Neural cell (in vitro differentiated cells): Measurements from ENCODE around the gene MYO1D. TPM values are rescaled to one million over a fixed set of nuclear protein-coding genes. Genes with fewer than 3 reads are reported as not detected.

Experiments used
- H2AFZ ChIP-seq: fragments of 200-600, 300-800 bp; sonication (generic), shearing (Covaris generic); 2 replicates; pipeline ENCODE4 v1.6.0; 2014; ENCODE audit warnings: low read depth, mild to moderate bottlenecking, antibody characterized with exemption, low read length, moderate library complexity
- H3F3A ChIP-seq: fragments of 200-600 bp; shearing (Covaris generic); 2 replicates; pipeline ENCODE4 v1.6.1; 2016; ENCODE audit warnings: mild to moderate bottlenecking, moderate library complexity, mixed read lengths, antibody characterized with exemption, low read length; ENCODE audit not compliant: insufficient read depth, poor library complexity, severe bottlenecking
- H3K27ac ChIP-seq: fragments of 200-600, 300-800 bp; sonication (generic), shearing (Covaris generic); 2 replicates; pipeline ENCODE4 v1.5.1; 2014; ENCODE audit warnings: mild to moderate bottlenecking, low read length, moderate library complexity
- H3K27me3 ChIP-seq: fragments of 300-800, 200-600 bp; sonication (generic), shearing (Covaris generic); 2 replicates; pipeline ENCODE4 v1.6.0; 2014; ENCODE audit warnings: mild to moderate bottlenecking, low read depth, low read length, moderate library complexity; ENCODE audit not compliant: insufficient read depth
- H3K36me3 ChIP-seq: fragments of 300-800, 200-600 bp; sonication (generic), shearing (Covaris generic); 2 replicates; pipeline ENCODE4 v1.5.1; 2014; ENCODE audit warnings: mild to moderate bottlenecking, antibody characterized with exemption, low read length, moderate library complexity; ENCODE audit not compliant: insufficient read depth
- H3K4me2 ChIP-seq: fragments of 300-800, 200-600 bp; sonication (generic), shearing (Covaris generic); 2 replicates; pipeline ENCODE4 v1.6.0; 2014; ENCODE audit warnings: mild to moderate bottlenecking, low read length
- H3K4me3 ChIP-seq: fragments of 300-800, 200-600 bp; sonication (generic), shearing (Covaris generic); 2 replicates; pipeline ENCODE4 v1.5.1; 2014; ENCODE audit warnings: mild to moderate bottlenecking, low read length, moderate library complexity
- H3K79me2 ChIP-seq: fragments of 200-600 bp; shearing (Covaris generic); replicated peaks from 2 replicates; pipeline ENCODE4 v1.6.0; 2014; ENCODE audit warnings: mild to moderate bottlenecking, low read length, moderate library complexity; ENCODE audit not compliant: insufficient read depth
- H3K9ac ChIP-seq: fragments of 300-800, 200-600 bp; sonication (generic), shearing (Covaris generic); 2 replicates; pipeline ENCODE4 v1.6.1; 2016; ENCODE audit warnings: mild to moderate bottlenecking, low read length, mixed read lengths
- H3K9me2 ChIP-seq: fragments of 200-600 bp; shearing (Covaris generic); 2 replicates; pipeline ENCODE4 v1.6.1; 2016; ENCODE audit warnings: mild to moderate bottlenecking, low read length, mixed read lengths; ENCODE audit not compliant: insufficient read depth
- H3K9me3 ChIP-seq: fragments of 200-600, 300-800 bp; sonication (generic), shearing (Covaris generic); 2 replicates; pipeline ENCODE4 v1.6.1; 2016; ENCODE audit warnings: mild to moderate bottlenecking, mixed run types, low read length, moderate library complexity, mixed read lengths
- H4K20me1 ChIP-seq: fragments of 200-600 bp; shearing (Covaris generic); 2 replicates; pipeline ENCODE4 v1.6.1; 2016; ENCODE audit warnings: mild to moderate bottlenecking, mixed run types; ENCODE audit not compliant: insufficient read depth
- CTCF ChIP-seq: fragments of 450-650 bp; IDR thresholded peaks from 2 replicates; pipeline ENCODE4 v1.5.1; 2014; ENCODE audit warnings: antibody characterized with exemption, mild to moderate bottlenecking, moderate library complexity; ENCODE audit not compliant: poor library complexity, severe bottlenecking
- EP300 ChIP-seq: fragments of 450-650 bp; conservative IDR thresholded peaks from 2 replicates; pipeline ENCODE4 v1.6.1; 2014; ENCODE audit warnings: antibody characterized with exemption, mild to moderate bottlenecking, moderate library complexity; ENCODE audit not compliant: poor library complexity, severe bottlenecking
- EZH2 ChIP-seq: fragments of 200-600, 300-800 bp; shearing (Covaris generic), sonication (generic); IDR thresholded peaks from 2 replicates; pipeline ENCODE4 v1.6.1; 2014; ENCODE audit warnings: antibody characterized with exemption, low read length, borderline replicate concordance, mild to moderate bottlenecking; ENCODE audit not compliant: insufficient read depth, poor library complexity, severe bottlenecking
- MXI1 ChIP-seq: fragments of 450-650 bp; conservative IDR thresholded peaks from 2 replicates; pipeline ENCODE4 v1.6.1; 2014; ENCODE audit warnings: antibody characterized with exemption, mild to moderate bottlenecking; ENCODE audit not compliant: poor library complexity, severe bottlenecking
- POLR2AphosphoS5 ChIP-seq: IDR thresholded peaks from 2 replicates; pipeline ENCODE4 v1.6.1; 2012
- RAD21 ChIP-seq: fragments of 450-650 bp; conservative IDR thresholded peaks from 2 replicates; pipeline ENCODE4 v1.6.1; 2014; ENCODE audit warnings: antibody characterized with exemption, mild to moderate bottlenecking, moderate library complexity
- REST ChIP-seq: IDR thresholded peaks from 2 replicates; pipeline ENCODE4 v1.6.1; 2012; ENCODE audit warnings: borderline replicate concordance
- SMC3 ChIP-seq: fragments of 450-650 bp; conservative IDR thresholded peaks from 2 replicates; pipeline ENCODE4 v1.6.1; 2014; ENCODE audit warnings: antibody characterized with exemption, mild to moderate bottlenecking, moderate library complexity; ENCODE audit not compliant: poor library complexity
- TAF1 ChIP-seq: IDR thresholded peaks from 2 replicates; pipeline ENCODE4 v1.6.1; 2012; ENCODE audit warnings: low read depth
- polyA plus RNA-seq: library from polyadenylated mRNA; depleted of rRNA; stranded (reverse); fragments of >200 nt; gene quantifications from 2 replicates; pipeline ENCODE4 v1.2.3, GENCODE V29; 2014

The MYO1D gene
- polyA plus RNA-seq, 1 donor from 2014 or later, result 10.7 TPM

DNA sequence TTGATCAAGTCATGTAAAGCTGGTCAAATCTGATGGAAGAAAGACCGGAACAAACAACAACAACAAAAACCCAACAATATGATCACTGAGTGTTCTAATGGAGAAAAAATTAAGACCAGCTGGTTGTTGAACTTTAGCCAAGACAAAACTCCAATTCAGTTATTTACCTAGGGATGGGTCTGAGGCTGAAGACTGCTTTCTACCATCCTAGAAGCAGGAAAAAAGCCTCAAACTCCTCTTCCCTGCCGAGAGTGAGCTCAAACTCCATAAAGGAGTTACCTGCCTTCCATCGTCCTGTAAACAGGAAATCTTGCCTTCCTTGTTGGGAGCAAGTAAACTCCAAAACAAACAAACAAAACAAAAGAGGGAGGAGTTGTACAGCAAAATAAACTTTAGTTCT lies 28.0 kb upstream of the MYO1D start:
- Histone ChIP-seq H3K9ac (no peak overlapping the region), H3K79me2 (no peaks in the 10 kb centered on the region), H3K4me3 (no peak overlapping the region), H3K9me2 (no peaks in the 10 kb centered on the region), H4K20me1 (no peaks in the 10 kb centered on the region), H3K36me3 (no peaks in the 10 kb centered on the region), H3F3A (no peaks in the 10 kb centered on the region), H3K27ac (no peak overlapping the region), H3K27me3 (no peaks in the 10 kb centered on the region), H3K4me2 (no peak overlapping the region), H3K9me3 (no peaks in the 10 kb centered on the region), H2AFZ (no peak overlapping the region)
- TF ChIP-seq RAD21 (no peak), TAF1 (no peak), SMC3 (no peak), EZH2 (no peak), EP300 (no peak), POLR2AphosphoS5 (no peak), MXI1 (no peak), REST (no peak)

DNA sequence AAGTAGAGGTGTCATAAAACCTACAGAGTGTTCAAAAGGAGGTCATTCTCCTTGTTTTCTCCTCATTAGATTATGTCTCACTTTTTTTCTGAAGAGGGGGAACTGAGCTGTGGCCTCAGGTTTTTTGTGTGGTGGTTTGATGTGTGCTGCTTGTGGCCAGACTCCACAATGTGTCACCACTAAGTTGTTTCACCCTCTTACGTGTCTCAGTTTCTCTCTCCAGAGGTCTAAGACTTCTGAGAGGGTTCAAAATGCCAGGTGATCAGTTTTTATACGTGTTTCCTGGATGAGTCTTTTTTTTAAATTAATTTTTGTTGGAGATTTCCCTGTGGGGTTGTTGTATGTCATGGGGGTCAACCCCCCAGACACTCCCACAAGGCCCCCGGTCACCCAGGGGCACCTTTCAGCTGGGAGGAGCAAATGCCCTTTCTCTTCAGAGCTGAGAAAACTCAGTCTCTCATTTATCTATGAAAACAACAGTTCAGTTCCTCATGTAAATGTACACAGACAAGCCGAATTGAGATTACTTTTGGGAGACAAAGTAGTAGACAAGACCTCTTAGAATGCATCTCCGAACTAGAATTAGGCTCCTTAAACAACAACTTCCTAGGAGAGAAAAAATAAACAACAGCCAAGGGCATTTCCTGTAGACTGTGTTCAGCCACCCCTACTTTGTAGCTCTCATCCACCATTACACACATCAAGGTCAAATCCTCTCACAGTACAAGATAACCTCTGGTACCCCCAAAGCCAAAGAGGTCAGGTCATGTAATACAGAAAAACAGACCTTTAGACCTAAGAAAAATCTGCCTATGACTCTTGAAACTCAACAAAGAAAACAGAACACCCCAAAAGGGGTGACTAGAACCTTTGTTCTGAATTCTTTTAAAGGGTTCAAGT lies 27.1 kb upstream of the MYO1D start:
- Histone ChIP-seq H3K9me2 (no peaks in the 10 kb centered on the region), H4K20me1 (no peaks in the 10 kb centered on the region), H3K4me2 (no peak overlapping the region), H3K27ac (no peak overlapping the region), H3K79me2 (no peaks in the 10 kb centered on the region), H3K4me3 (no peak overlapping the region), H2AFZ (no peak overlapping the region), H3F3A (no peaks in the 10 kb centered on the region), H3K36me3 (no peaks in the 10 kb centered on the region), H3K9ac (no peak overlapping the region), H3K9me3 (no peaks in the 10 kb centered on the region), H3K27me3 (no peaks in the 10 kb centered on the region)
- TF ChIP-seq EZH2, result no peak
- no peak for TF ChIP-seq SMC3
- TF ChIP-seq EP300, result no peak

- H3K4me2 ChIP-seq, result no peak overlapping the region
- no peak overlapping the region for H2AFZ ChIP-seq
- no peak overlapping the region for H3K27ac ChIP-seq
- no peaks in the 10 kb centered on the region for H3F3A ChIP-seq
- no peaks in the 10 kb centered on the region for H4K20me1 ChIP-seq
- H3K9me3 ChIP-seq, result no peaks in the 10 kb centered on the region
- no peaks in the 10 kb centered on the region for H3K27me3 ChIP-seq
- no peak for TF ChIP-seq POLR2AphosphoS5
- TF ChIP-seq REST, result no peak
- no peak for TF ChIP-seq TAF1
- TF ChIP-seq MXI1, result no peak
- TF ChIP-seq CTCF, result no peak
- no peak for TF ChIP-seq SMC3
- no peak for TF ChIP-seq RAD21
- no peak overlapping the region for H3K9ac ChIP-seq
- H3K9me2 ChIP-seq, result no peaks in the 10 kb centered on the region
- no peaks in the 10 kb centered on the region for H3K36me3 ChIP-seq
- no peaks in the 10 kb centered on the region for H3K79me2 ChIP-seq
- no peak overlapping the region for H3K4me3 ChIP-seq
Measured at GRCh38 chr17:32901743-32902142, 24.8 kb upstream of the MYO1D start.
